Neural crest cell (in vitro differentiated cells): ENCODE data around the gene ARHGAP21. TPM values are rescaled to one million over a fixed set of nuclear protein-coding genes. Genes with fewer than 3 reads are reported as not detected.

Experiments used
- DNase-seq: peaks from one replicate; pipeline ENCODE4 v3.0.0; 2021; ENCODE audit warnings: low read depth, mixed read lengths, low spot score
- H3K27ac Mint-ChIP-seq: one replicate; pipeline ENCODE4 v1.8.0; 2021; ENCODE audit warnings: mild to moderate bottlenecking, mixed read lengths; ENCODE audit not compliant: unreplicated experiment
- H3K27me3 Mint-ChIP-seq: 2 replicates; pipeline ENCODE4 v1.8.0; 2021; ENCODE audit warnings: low read depth, mild to moderate bottlenecking, mixed read lengths
- H3K36me3 Mint-ChIP-seq: 2 replicates; pipeline ENCODE4 v1.8.0; 2021; ENCODE audit warnings: low read depth, mild to moderate bottlenecking, mixed read lengths
- H3K4me1 Mint-ChIP-seq: 2 replicates; pipeline ENCODE4 v1.8.0; 2021; ENCODE audit warnings: mixed read lengths
- H3K4me3 Mint-ChIP-seq: one replicate; pipeline ENCODE4 v1.8.0; 2021; ENCODE audit warnings: mild to moderate bottlenecking, mixed read lengths
- H3K9me3 Mint-ChIP-seq: 2 replicates; pipeline ENCODE4 v1.8.0; 2021; ENCODE audit warnings: mixed read lengths
- total RNA-seq: library from RNA; stranded (reverse); gene quantifications from 2 replicates; pipeline ENCODE4 v1.2.1, GENCODE V29; 2021
- TF ChIP-seq, protein P1 (sequence below): fragments of 200-600 bp; sonication (generic); conservative IDR thresholded peaks from 2 replicates; pipeline ENCODE4 v1.5.0; 2021; ENCODE audit warnings: antibody characterized with exemption, mild to moderate bottlenecking

The ARHGAP21 gene
- total RNA-seq, 1 donor from 2014 or later = 108 TPM

DNA sequence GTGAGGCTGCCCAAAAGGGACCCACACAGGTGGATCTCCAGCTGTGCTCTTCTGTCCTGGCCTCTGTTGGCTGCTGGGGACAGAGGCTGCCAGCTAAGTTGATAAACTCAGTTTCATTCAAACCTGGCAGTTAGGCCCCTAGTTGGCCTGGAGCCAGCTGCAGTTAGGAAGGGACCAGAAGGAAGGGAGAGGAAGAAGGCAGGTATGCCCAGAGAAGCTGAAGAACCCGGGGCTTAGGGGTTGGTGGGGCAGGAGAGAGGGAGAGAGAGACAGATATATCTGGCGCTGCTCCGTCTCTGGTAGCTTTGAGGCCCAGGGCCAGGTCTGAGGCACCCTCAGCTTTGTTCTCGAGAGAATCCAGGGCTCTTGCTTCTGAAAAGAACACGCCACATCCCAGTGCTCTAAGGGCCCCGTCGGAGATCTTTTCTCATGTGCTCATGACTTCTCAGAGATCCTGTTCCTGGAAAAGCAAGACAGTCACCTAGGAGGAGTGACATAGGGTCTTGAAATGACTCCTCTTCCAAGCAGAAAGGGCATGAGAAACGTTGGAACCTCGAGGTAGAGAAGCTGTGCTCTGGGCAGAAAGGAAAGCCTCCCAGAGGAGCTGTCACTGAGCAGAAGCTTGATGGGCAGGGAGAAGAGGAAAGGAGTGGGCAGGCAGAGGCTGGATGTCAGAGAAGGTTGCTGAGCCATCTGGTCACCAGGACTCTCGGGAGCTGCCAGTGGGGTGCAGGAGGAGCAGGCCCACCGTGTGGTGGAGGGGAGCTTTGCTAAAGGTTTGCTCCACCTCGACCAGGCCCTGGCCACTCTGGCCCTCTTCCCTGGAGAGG, 153.6 kb downstream of the ARHGAP21 start:
- DNase-seq = no peak
- Mint-ChIP-seq H3K36me3 (no peaks in the 10 kb centered on the region), H3K27ac (no peak overlapping the region), H3K27me3 (no peaks in the 10 kb centered on the region), H3K4me1 (no peaks in the 10 kb centered on the region), H3K4me3 (no peak overlapping the region), H3K9me3 (no peaks in the 10 kb centered on the region)
- TF ChIP-seq, protein P1, sequence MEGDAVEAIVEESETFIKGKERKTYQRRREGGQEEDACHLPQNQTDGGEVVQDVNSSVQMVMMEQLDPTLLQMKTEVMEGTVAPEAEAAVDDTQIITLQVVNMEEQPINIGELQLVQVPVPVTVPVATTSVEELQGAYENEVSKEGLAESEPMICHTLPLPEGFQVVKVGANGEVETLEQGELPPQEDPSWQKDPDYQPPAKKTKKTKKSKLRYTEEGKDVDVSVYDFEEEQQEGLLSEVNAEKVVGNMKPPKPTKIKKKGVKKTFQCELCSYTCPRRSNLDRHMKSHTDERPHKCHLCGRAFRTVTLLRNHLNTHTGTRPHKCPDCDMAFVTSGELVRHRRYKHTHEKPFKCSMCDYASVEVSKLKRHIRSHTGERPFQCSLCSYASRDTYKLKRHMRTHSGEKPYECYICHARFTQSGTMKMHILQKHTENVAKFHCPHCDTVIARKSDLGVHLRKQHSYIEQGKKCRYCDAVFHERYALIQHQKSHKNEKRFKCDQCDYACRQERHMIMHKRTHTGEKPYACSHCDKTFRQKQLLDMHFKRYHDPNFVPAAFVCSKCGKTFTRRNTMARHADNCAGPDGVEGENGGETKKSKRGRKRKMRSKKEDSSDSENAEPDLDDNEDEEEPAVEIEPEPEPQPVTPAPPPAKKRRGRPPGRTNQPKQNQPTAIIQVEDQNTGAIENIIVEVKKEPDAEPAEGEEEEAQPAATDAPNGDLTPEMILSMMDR = no peak

GRCh38 chr10:24569330-24569796, 154.3 kb downstream of the ARHGAP21 start:
- Mint-ChIP-seq H3K9me3 (no peaks in the 10 kb centered on the region), H3K27ac (no peak overlapping the region), H3K36me3 (no peaks in the 10 kb centered on the region), H3K4me1 (no peaks in the 10 kb centered on the region), H3K27me3 (no peaks in the 10 kb centered on the region), H3K4me3 (no peak overlapping the region)
- TF ChIP-seq, protein P1 = no peak
- no peak for DNase-seq

GRCh38 chr10:24568042-24568441, 155.6 kb downstream of the ARHGAP21 start:
- no peaks in the 10 kb centered on the region for H3K27me3 Mint-ChIP-seq
- H3K4me1 Mint-ChIP-seq = no peaks in the 10 kb centered on the region
- no peak overlapping the region for H3K27ac Mint-ChIP-seq
- no peaks in the 10 kb centered on the region for H3K36me3 Mint-ChIP-seq
- DNase-seq = no peak
- TF ChIP-seq, protein P1 = no peak
- H3K9me3 Mint-ChIP-seq = no peaks in the 10 kb centered on the region
- no peak overlapping the region for H3K4me3 Mint-ChIP-seq

- peaks cover 8% of the 10 kb centered on the region for H3K4me1 Mint-ChIP-seq
- TF ChIP-seq, protein P1 = no peak
- H3K4me3 Mint-ChIP-seq = no peak overlapping the region
- no peak for DNase-seq
- H3K9me3 Mint-ChIP-seq = peaks cover 3% of the 10 kb centered on the region
- no peaks in the 10 kb centered on the region for H3K36me3 Mint-ChIP-seq
- no peaks in the 10 kb centered on the region for H3K27me3 Mint-ChIP-seq
- H3K27ac Mint-ChIP-seq = no peak overlapping the region
These were observed 162.2 kb downstream of the ARHGAP21 start for GRCh38 chr10:24561453-24561852.

GRCh38 chr10:24556750-24557742, 166.6 kb downstream of the ARHGAP21 start:
- Mint-ChIP-seq H3K4me1 (peaks cover 19% of the 10 kb centered on the region), H3K9me3 (peaks cover 3% of the 10 kb centered on the region), H3K27me3 (no peaks in the 10 kb centered on the region), H3K4me3 (no peak overlapping the region), H3K36me3 (no peaks in the 10 kb centered on the region), H3K27ac (no peak overlapping the region)
- TF ChIP-seq, protein P1 = peak; percentile 85
- peak; percentile 63 for DNase-seq
